CD4-positive, alpha-beta T cell (primary cell): ENCODE results near the gene GSS. TPM values are rescaled to one million over a fixed set of nuclear protein-coding genes. Genes with fewer than 3 reads are reported as not detected.

Experiments
- ATAC-seq: fragments of 200-7000 bp; cut with Tn5 transposase; one replicate; pipeline ENCODE4 v1.10.0; 2022; ENCODE audit warnings: mild to moderate bottlenecking; ENCODE audit not compliant: poor library complexity
- CTCF ChIA-PET: fragments of 350-600 bp; sonication (Branson Sonifier 250); formaldehyde crosslinking; loops from one replicate; lab custom pipeline; 2021; ENCODE audit warnings: antibody characterized with exemption, inconsistent platforms; lab: Charles Lee
- POLR2A ChIA-PET: fragments of 350-600 bp; sonication (Branson Sonifier 250); formaldehyde crosslinking; loops from one replicate; lab custom pipeline; 2021; ENCODE audit warnings: antibody characterized with exemption, inconsistent platforms; lab: Charles Lee
- DNase-seq, 14 experiments: peaks; one replicate each; pipeline ENCODE4 v3.0.0-alpha.2; 2013 to 2020; ENCODE audit warnings: mixed read lengths in 2 of 14
- H3K27ac ChIP-seq, 2 donors: one replicate each; pipeline versions ENCODE4 v1.5.1 to v1.7.0; 2013; ENCODE audit warnings: low read length in 2 of 2, low read depth in 1 of 2, mild to moderate bottlenecking in 1 of 2
- H3K27me3 ChIP-seq, 2 experiments: 1 replicate in 1 of 2; 2 replicates in 1 of 2; pipeline versions ENCODE4 v1.6.1 to v1.7.0; 2013; ENCODE audit warnings: low read length in 2 of 2, control low read depth in 1 of 2, mild to moderate bottlenecking in 1 of 2, moderate library complexity in 1 of 2; ENCODE audit not compliant: insufficient read depth in 2 of 2, control insufficient read depth in 1 of 2
- H3K36me3 ChIP-seq: one replicate; pipeline ENCODE4 v1.6.1; 2013; ENCODE audit warnings: low read length, control low read depth; ENCODE audit not compliant: insufficient read depth
- H3K4me1 ChIP-seq: one replicate; pipeline ENCODE4 v1.6.1; 2013; ENCODE audit warnings: low read length, control low read depth; ENCODE audit not compliant: insufficient read depth
- H3K4me3 ChIP-seq: one replicate; pipeline ENCODE4 v1.5.1; 2013; ENCODE audit warnings: mild to moderate bottlenecking, low read length, moderate library complexity
- H3K9me3 ChIP-seq, 2 experiments: 1 replicate in 1 of 2; 2 replicates in 1 of 2; pipeline versions ENCODE4 v1.6.1 to v1.7.0; 2013; ENCODE audit warnings: low read length in 2 of 2, mild to moderate bottlenecking in 2 of 2, control low read depth in 1 of 2, moderate library complexity in 1 of 2; ENCODE audit not compliant: control insufficient read depth in 1 of 2, insufficient read depth in 1 of 2
- H3K27ac Mint-ChIP-seq: one replicate; pipeline ENCODE4 v1.8.0; 2020; ENCODE audit warnings: mixed read lengths
- H3K27me3 Mint-ChIP-seq: one replicate; pipeline ENCODE4 v1.8.0; 2021; ENCODE audit warnings: mixed read lengths
- H3K36me3 Mint-ChIP-seq: one replicate; pipeline ENCODE4 v1.8.0; 2021; ENCODE audit warnings: low read depth, mixed read lengths
- H3K4me1 Mint-ChIP-seq: one replicate; pipeline ENCODE4 v1.8.0; 2021; ENCODE audit warnings: low read depth, mixed read lengths
- H3K4me3 Mint-ChIP-seq: one replicate; pipeline ENCODE4 v1.8.0; 2020; ENCODE audit warnings: mild to moderate bottlenecking, mixed read lengths
- H3K9me3 Mint-ChIP-seq: one replicate; pipeline ENCODE4 v1.8.0; 2020; ENCODE audit warnings: mixed read lengths
- CTCF ChIP-seq: fragments of 200-600 bp; IDR thresholded peaks from one replicate; pipeline ENCODE4 v1.8.0; 2022; ENCODE audit warnings: antibody characterized with exemption, mild to moderate bottlenecking
- intact Hi-C, 2 experiments: fragments of 100-400 bp; cut with DNase I in 1 of 2; cut with micrococcal nuclease in 1 of 2; formaldehyde crosslinking; loops; one replicate each; pipeline versions ENCODE4 v1.15.1 to v1.9.0; 2023 to 2025; cut with DNase I, micrococcal nuclease
- total RNA-seq, 174 experiments: library from RNA in 2 of 174; stranded (reverse) in 2 of 174; gene quantifications; one replicate each; pipeline ENCODE4 v1.2.3 and lab custom pipeline; 2021 to 2026

GSS gene
- total RNA-seq, 2 experiments from 2014 or later, result 24.3 to 24.7 TPM

DNA sequence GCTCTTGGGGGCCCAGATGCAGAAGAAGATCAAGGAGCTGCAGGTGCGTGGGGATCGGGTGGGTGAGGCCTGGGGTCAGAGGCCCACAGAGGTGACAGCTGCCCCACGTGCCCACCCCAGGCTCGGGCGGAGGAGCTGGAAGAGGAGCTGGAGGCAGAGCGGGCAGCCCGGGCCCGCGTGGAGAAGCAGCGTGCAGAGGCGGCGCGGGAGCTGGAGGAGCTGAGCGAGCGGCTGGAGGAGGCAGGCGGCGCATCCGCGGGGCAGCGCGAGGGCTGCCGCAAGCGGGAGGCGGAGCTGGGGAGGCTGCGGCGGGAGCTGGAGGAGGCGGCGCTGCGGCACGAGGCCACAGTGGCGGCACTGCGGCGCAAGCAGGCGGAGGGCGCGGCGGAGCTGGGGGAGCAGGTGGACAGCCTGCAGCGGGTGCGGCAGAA is 41.5 kb upstream of the GSS start:
- H3K27me3 Mint-ChIP-seq, result no peaks in the 10 kb centered on the region
- H3K27ac Mint-ChIP-seq, result no peak overlapping the region
- intact Hi-C loops, result no loop called here
- no peaks in the 10 kb centered on the region for H3K9me3 Mint-ChIP-seq
- ChIA-PET POLR2A (no interaction called here), CTCF (no interaction called here)
- H3K4me1 ChIP-seq, result no peaks in the 10 kb centered on the region
- no peaks in the 10 kb centered on the region for H3K4me1 Mint-ChIP-seq
- ATAC-seq, result peak; percentile 56
- no peak overlapping the region for H3K4me3 Mint-ChIP-seq
- H3K9me3 ChIP-seq, result no peaks in the 10 kb centered on the region
- H3K27me3 ChIP-seq, result no peaks in the 10 kb centered on the region
- peaks cover 54% of the 10 kb centered on the region for H3K36me3 Mint-ChIP-seq
- H3K36me3 ChIP-seq, result peaks cover 64% of the 10 kb centered on the region
- H3K4me3 ChIP-seq, result no peak overlapping the region
- no peak for TF ChIP-seq CTCF
- peak in 2 of 14 experiments; percentile 8 to 24 for DNase-seq
- H3K27ac ChIP-seq, result no peak overlapping the region

DNA sequence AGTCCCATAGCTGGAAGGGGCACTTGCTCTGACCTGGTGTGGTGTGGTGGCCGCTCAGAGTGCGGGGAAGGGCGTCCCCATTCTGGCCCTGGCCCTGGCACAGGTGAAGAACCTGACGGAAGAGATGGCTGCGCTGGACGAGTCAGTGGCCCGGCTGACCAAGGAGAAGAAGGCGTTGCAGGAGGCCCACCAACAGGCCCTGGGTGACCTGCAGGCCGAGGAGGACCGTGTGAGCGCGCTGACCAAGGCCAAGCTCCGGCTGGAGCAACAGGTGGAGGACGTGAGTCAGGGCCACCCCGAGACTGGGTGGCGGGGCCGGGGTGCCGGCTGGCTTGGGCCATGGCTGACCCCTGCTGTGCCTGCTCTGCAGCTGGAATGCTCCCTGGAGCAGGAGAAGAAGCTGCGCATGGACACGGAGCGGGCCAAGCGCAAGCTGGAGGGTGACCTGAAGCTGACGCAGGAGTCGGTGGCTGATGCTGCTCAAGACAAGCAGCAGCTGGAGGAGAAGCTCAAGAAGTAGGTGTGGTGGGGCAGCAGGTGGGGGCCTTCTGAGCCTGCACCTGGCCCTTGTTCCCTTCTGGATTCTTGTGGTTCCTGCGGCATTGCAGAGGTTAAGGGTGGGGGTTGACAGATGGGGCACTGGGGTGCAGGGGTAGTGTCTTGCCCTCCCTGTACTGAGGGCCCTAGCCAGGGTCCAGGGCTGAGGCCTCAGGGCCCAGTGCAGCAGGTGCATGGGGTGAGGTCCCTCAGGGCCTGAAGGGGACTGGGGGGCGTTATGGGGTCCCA is 40.8 kb upstream of the GSS start:
- ATAC-seq, result no peak
- peaks cover 57% of the 10 kb centered on the region for H3K36me3 ChIP-seq
- no peak overlapping the region for H3K4me3 ChIP-seq
- Mint-ChIP-seq H3K4me1 (no peaks in the 10 kb centered on the region), H3K27me3 (no peaks in the 10 kb centered on the region), H3K4me3 (no peak overlapping the region), H3K36me3 (peaks cover 47% of the 10 kb centered on the region), H3K27ac (no peak overlapping the region), H3K9me3 (no peaks in the 10 kb centered on the region)
- H3K9me3 ChIP-seq, result no peaks in the 10 kb centered on the region
- H3K27ac ChIP-seq, result no peak overlapping the region
- no peak for TF ChIP-seq CTCF
- POLR2A ChIA-PET, result no interaction called here
- no peaks in the 10 kb centered on the region for H3K27me3 ChIP-seq
- no peaks in the 10 kb centered on the region for H3K4me1 ChIP-seq
- intact Hi-C loops, result no loop called here
- CTCF ChIA-PET, result no interaction called here
- no peak for DNase-seq

DNA sequence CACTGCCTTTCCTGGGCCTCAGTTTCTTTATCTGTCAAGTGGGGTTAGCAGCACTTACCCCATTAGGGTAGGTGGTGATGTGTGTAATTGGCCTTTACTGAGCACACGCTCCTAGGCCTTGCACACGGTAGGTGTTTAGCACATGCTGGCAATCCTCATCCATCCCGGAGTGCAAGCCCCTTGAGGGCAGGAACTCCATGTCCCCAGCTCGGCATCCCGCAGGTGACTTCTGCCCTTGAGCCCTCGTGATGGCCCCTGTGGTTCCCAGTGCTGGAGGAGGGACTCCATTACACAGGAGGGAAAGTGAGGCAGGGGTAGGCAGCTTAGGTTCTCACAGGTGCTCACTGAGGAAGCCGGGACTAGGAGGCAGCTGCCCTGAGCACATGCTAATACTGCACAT is 40.1 kb upstream of the GSS start:
- ATAC-seq, result no peak
- Histone ChIP-seq H3K9me3 (no peaks in the 10 kb centered on the region), H3K4me3 (no peak overlapping the region), H3K27me3 (no peaks in the 10 kb centered on the region), H3K27ac (no peak overlapping the region), H3K4me1 (no peaks in the 10 kb centered on the region), H3K36me3 (peaks cover 50% of the 10 kb centered on the region)
- POLR2A ChIA-PET, result no interaction called here
- Mint-ChIP-seq H3K4me3 (no peak overlapping the region), H3K9me3 (no peaks in the 10 kb centered on the region), H3K4me1 (no peaks in the 10 kb centered on the region), H3K36me3 (peaks cover 39% of the 10 kb centered on the region), H3K27ac (no peak overlapping the region), H3K27me3 (no peaks in the 10 kb centered on the region)
- CTCF ChIA-PET, result no interaction called here
- TF ChIP-seq CTCF, result no peak
- DNase-seq, result no peak
- intact Hi-C loops, result no loop called here
